GM12878 (cell line): ENCODE data around the gene RTF2. TPM values are rescaled to one million over a fixed set of nuclear protein-coding genes. Genes with fewer than 3 reads are reported as not detected.

Experiments used
- ATAC-seq: fragments of 200-7000 bp; cut with Tn5 transposase; 3 replicates; pipeline ENCODE4 v1.9.1; 2020; ENCODE audit warnings: mild to moderate bottlenecking, moderate library complexity
- BruUV-seq: library from RNA; stranded (reverse); fragments of 400-500 nt; replicated peaks from 2 replicates; lab custom pipeline; 2021; lab: Mats Ljungman, UMichigan
- CTCF ChIA-PET: fragments of 300-600 bp; sonication (Branson Sonifier 250); formaldehyde crosslinking; extraction: SDS; loops from one replicate; lab custom pipeline; 2021; ENCODE audit warnings: inconsistent platforms; lab: Yijun Ruan, JAX
- POLR2A ChIA-PET: fragments of 350-600 bp; formaldehyde crosslinking; extraction: SDS; loops from one replicate; lab custom pipeline; 2021; ENCODE audit warnings: inconsistent platforms; lab: Charles Lee
- RAD21 ChIA-PET: fragments of 300-600 bp; sonication (Branson Sonifier 250); formaldehyde crosslinking; loops from one replicate; lab custom pipeline; 2023; ENCODE audit warnings: antibody characterized with exemption; ENCODE audit not compliant: unreplicated experiment; lab: Charles Lee
- SMC1A ChIA-PET: fragments of 300-600 bp; sonication (Branson Sonifier 250); formaldehyde crosslinking; loops from one replicate; lab custom pipeline; 2023; ENCODE audit not compliant: unreplicated experiment, uncharacterized antibody; lab: Charles Lee
- DNase-seq: peaks from one replicate; pipeline ENCODE4 v3.0.0-alpha.2; 2011; ENCODE audit warnings: low read depth, low spot score
- FAIRE-seq: peaks from 3 replicates; lab custom pipeline; 2011; peaks lifted over from hg19 to GRCh38; lab: Jason Lieb, UNC
- H2AFZ ChIP-seq: 2 replicates; pipeline ENCODE4 v1.6.0; 2011; ENCODE audit warnings: low read depth, low read length, control low read depth; ENCODE audit not compliant: control insufficient read depth
- H3K27ac ChIP-seq: 2 replicates; pipeline ENCODE4 v1.5.1; 2011; ENCODE audit warnings: control low read depth; ENCODE audit not compliant: control insufficient read depth, insufficient read depth
- H3K27me3 ChIP-seq, 2 experiments: replicated peaks in 1 of 2; 2 replicates each; pipeline versions ENCODE4 v1.6.0 to v1.6.1; 2011; ENCODE audit warnings: low read length in 1 of 2; ENCODE audit not compliant: control insufficient read depth in 2 of 2, insufficient read depth in 2 of 2
- H3K36me3 ChIP-seq, 2 experiments: 2 replicates each; pipeline ENCODE4 v1.5.1; 2011; ENCODE audit warnings: low read length in 1 of 2; ENCODE audit not compliant: control insufficient read depth in 2 of 2, insufficient read depth in 2 of 2
- H3K4me1 ChIP-seq: 2 replicates; pipeline ENCODE4 v1.6.1; 2011; ENCODE audit warnings: mild to moderate bottlenecking, low read length, moderate library complexity, mixed read lengths; ENCODE audit not compliant: control insufficient read depth, insufficient read depth
- H3K4me2 ChIP-seq: 2 replicates; pipeline ENCODE4 v1.6.0; 2011; ENCODE audit warnings: control low read depth; ENCODE audit not compliant: control insufficient read depth, insufficient read depth
- H3K4me3 ChIP-seq: fragments of 200-600 bp; sonication (generic); 2 replicates; pipeline ENCODE4 v1.5.1; 2016
- H3K79me2 ChIP-seq: 2 replicates; pipeline ENCODE4 v1.6.0; 2011; ENCODE audit warnings: low read length; ENCODE audit not compliant: control insufficient read depth, insufficient read depth
- H3K9ac ChIP-seq: 2 replicates; pipeline ENCODE4 v1.8.0; 2011; ENCODE audit warnings: low read length, control low read depth, mixed read lengths; ENCODE audit not compliant: control insufficient read depth, insufficient read depth
- H3K9me3 ChIP-seq: replicated peaks from 3 replicates; pipeline ENCODE4 v1.5.1; 2011; ENCODE audit warnings: mild to moderate bottlenecking, low read length; ENCODE audit not compliant: control insufficient read depth, insufficient read depth
- H4K20me1 ChIP-seq: 2 replicates; pipeline ENCODE4 v1.6.0; 2011; ENCODE audit not compliant: control insufficient read depth, insufficient read depth
- BACH1 ChIP-seq: fragments of 450-650 bp; IDR thresholded peaks from 2 replicates; pipeline ENCODE4 v1.6.1; 2017; ENCODE audit warnings: mild to moderate bottlenecking, borderline replicate concordance
- E4F1 ChIP-seq: fragments of 450-650 bp; IDR thresholded peaks from 2 replicates; pipeline ENCODE4 v1.6.1; 2018; ENCODE audit warnings: borderline replicate concordance, mild to moderate bottlenecking; ENCODE audit not compliant: partially characterized antibody
- EGR1 ChIP-seq, 2 experiments: IDR thresholded peaks; 1 replicate in 1 of 2; 2 replicates in 1 of 2; pipeline ENCODE4 v1.6.1; 2011 to 2012; ENCODE audit warnings: low read depth in 2 of 2, low read length in 2 of 2, borderline replicate concordance in 1 of 2, mild to moderate bottlenecking in 1 of 2, moderate library complexity in 1 of 2
- IRF3 ChIP-seq: fragments of 450-650 bp; IDR thresholded peaks from 2 replicates; pipeline ENCODE4 v1.6.1; 2014; ENCODE audit warnings: mild to moderate bottlenecking
- IRF5 ChIP-seq: fragments of 450-650 bp; IDR thresholded peaks from 2 replicates; pipeline ENCODE4 v1.6.1; 2017; ENCODE audit warnings: borderline replicate concordance
- PRDM15 ChIP-seq: fragments of 450-650 bp; formaldehyde crosslinking; IDR thresholded peaks from 2 replicates; pipeline ENCODE4 v1.4.0; 2020; ENCODE audit warnings: mild to moderate bottlenecking, moderate library complexity
- SREBF1 ChIP-seq: IDR thresholded peaks from 2 replicates; pipeline ENCODE4 v1.6.1; 2012; ENCODE audit warnings: mild to moderate bottlenecking, low read length
- TAF1 ChIP-seq: IDR thresholded peaks from 2 replicates; pipeline ENCODE4 v1.6.1; 2011; ENCODE audit warnings: mild to moderate bottlenecking, low read depth, low read length, borderline replicate concordance
- TCF3 ChIP-seq: IDR thresholded peaks from 2 replicates; pipeline ENCODE4 v1.6.1; 2012; ENCODE audit warnings: low read depth, mild to moderate bottlenecking, low read length, borderline replicate concordance; ENCODE audit not compliant: insufficient read depth
- ZNF217 ChIP-seq: fragments of 450-650 bp; IDR thresholded peaks from 2 replicates; pipeline ENCODE4 v1.6.1; 2017; ENCODE audit warnings: antibody characterized with exemption, mild to moderate bottlenecking
- WGBS: methylation state at CpG from one replicate; pipeline ENCODE4 v1.1.6; 2016; ENCODE audit warnings: low lambda C conversion rate; ENCODE audit not compliant: insufficient replicate concordance, insufficient coverage; ENCODE audit errors: missing lambda C conversion rate; 5-methylcytosine and 5-hydroxymethylcytosine counted together
- in situ Hi-C: fragments of 300-500 bp; cut with MboI; formaldehyde crosslinking; loops from 9 replicates; pipeline ENCODE4 v1.14.3; 2018; ENCODE audit warnings: mixed read lengths
- intact Hi-C: fragments of 100-400 bp; cut with micrococcal nuclease; formaldehyde crosslinking; loops from one replicate; pipeline ENCODE4 v1.14.2; 2022; ENCODE audit not compliant: unreplicated experiment
- polyA plus RNA-seq, 11 experiments: library from polyadenylated mRNA; depleted of rRNA in 4 of 11; unstranded in 6 of 11; stranded (reverse) in 5 of 11; fragments of >200 nt; fragmentation: Nextera tagmentation in 4 of 11; fragmentation: Illumina TruSeq in 1 of 11; extraction: Ambion mirVana in 4 of 11; extraction: Trizol in 1 of 11; gene quantifications; 1 replicate in 1 of 11; 2 replicates in 10 of 11; pipeline versions ENCODE4 v1.2.1 to v1.2.3, GENCODE V29; 2011 to 2016; ENCODE audit warnings: inconsistent platforms in 2 of 11, missing spikeins in 2 of 11, low read depth in 1 of 11
- total RNA-seq, 4 experiments: library from RNA; depleted of rRNA in 3 of 4; stranded (reverse); fragments of >200 nt in 3 of 4; fragmentation: Illumina TruSeq in 1 of 4; extraction: Trizol in 1 of 4; gene quantifications; 2 replicates each; pipeline versions ENCODE4 v1.2.1 to v1.2.3, GENCODE V29; 2013 to 2021

Gene RTF2
- total and polyA plus RNA-seq, 10 of the 15 experiments (the other 5 are each of a cell fraction or from before 2014, with no cell fraction given), result 66.2 to 133 (median 82.9) TPM

- CTCF ChIA-PET, result no interaction called here
- H3K9ac ChIP-seq, result no peak overlapping the region
- H3K4me1 ChIP-seq, result no peaks in the 10 kb centered on the region
- no peaks in the 10 kb centered on the region for H3K27me3 ChIP-seq
- H2AFZ ChIP-seq, result no peak overlapping the region
- BruUV-seq, result no TSS peak
- no peaks in the 10 kb centered on the region for H4K20me1 ChIP-seq
- TF ChIP-seq IRF5, result no peak
- TF ChIP-seq SREBF1, result no peak
- no peak for TF ChIP-seq BACH1
- no peak for TF ChIP-seq PRDM15 (CRISPR knock-in tag)
- no peak for TF ChIP-seq TAF1
- TF ChIP-seq E4F1, result no peak
- TF ChIP-seq EGR1 (IDR thresholded peaks at IDR 0.05; ENCODE audit: borderline replicate concordance in 1 of 2, low read depth in 2 of 2, low read length in 2 of 2), result no peak
- TF ChIP-seq ZNF217, result no peak
- no peak for TF ChIP-seq TCF3
- TF ChIP-seq IRF3, result no peak
- no peak for FAIRE-seq
- H3K27ac ChIP-seq, result no peak overlapping the region
- WGBS, result 70% methylated on average over 10 of the region's 10 CpGs
- POLR2A ChIA-PET, result no interaction called here
- in situ Hi-C loops (no loop called here), intact Hi-C loops (no loop called here)
- no peak for DNase-seq
- RAD21 ChIA-PET, result no interaction called here
- no peaks in the 10 kb centered on the region for H3K79me2 ChIP-seq
- SMC1A ChIA-PET, result interaction anchor here (0.7 kb wide), 1 partner anchor 112 kb away, joined by 3 read pairs; no protein-coding TSS in a partner anchor
- no peak overlapping the region for H3K4me2 ChIP-seq
- no peak overlapping the region for H3K4me3 ChIP-seq
- H3K9me3 ChIP-seq, result peaks cover 7% of the 10 kb centered on the region; the same call in 2 of the 3 replicates
- peaks cover 4 to 37% of the 10 kb centered on the region in 2 experiments for H3K36me3 ChIP-seq
- ATAC-seq, result no peak
Measured at GRCh38 chr20:56518721-56519398, 50.4 kb downstream of the RTF2 start.
